Stimulated activated effector memory CD8-positive, alpha-beta T cell treated with anti-CD3 and anti-CD28 coated beads, Interleukin-12 subunit alpha, Interleukin-12 subunit beta, amount 100 ng/mL, for 72 hours (primary cell): Measurements from ENCODE around the gene ITPRIPL1.

Experiments used
- ATAC-seq: fragments of 150-1000 bp; cut with Tn5 transposase; 2 replicates; pipeline ENCODE4 v1.10.0; 2021
- DNase-seq, 2 donors: peaks; one replicate each; pipeline ENCODE4 v3.0.0; 2021 to 2022; ENCODE audit warnings: low spot score in 2 of 2
- H3K27ac Mint-ChIP-seq: one replicate; pipeline ENCODE4 v1.8.0; 2022; ENCODE audit warnings: mild to moderate bottlenecking, mixed read lengths
- H3K36me3 Mint-ChIP-seq: one replicate; pipeline ENCODE4 v1.8.0; 2022; ENCODE audit warnings: mild to moderate bottlenecking, mixed read lengths
- H3K4me1 Mint-ChIP-seq: one replicate; pipeline ENCODE4 v1.8.0; 2022; ENCODE audit warnings: mixed read lengths
- H3K4me3 Mint-ChIP-seq: one replicate; pipeline ENCODE4 v1.8.0; 2022; ENCODE audit warnings: mild to moderate bottlenecking, mixed read lengths
- H3K9me3 Mint-ChIP-seq: one replicate; pipeline ENCODE4 v1.8.0; 2022; ENCODE audit warnings: mixed read lengths

The ITPRIPL1 gene

GRCh38 chr2:96361751-96362150, 36.6 kb downstream of the ITPRIPL1 start:
- Mint-ChIP-seq H3K4me1 (peaks cover 14% of the 10 kb centered on the region), H3K36me3 (peaks cover 88% of the 10 kb centered on the region), H3K27ac (no peak overlapping the region), H3K4me3 (no peak overlapping the region), H3K9me3 (no peaks in the 10 kb centered on the region)
- no peak for DNase-seq
- ATAC-seq: no peak

GRCh38 chr2:96369186-96369585, 44.1 kb downstream of the ITPRIPL1 start:
- H3K36me3 Mint-ChIP-seq: peaks cover 68% of the 10 kb centered on the region
- H3K27ac Mint-ChIP-seq: no peak overlapping the region
- H3K4me3 Mint-ChIP-seq: no peak overlapping the region
- H3K4me1 Mint-ChIP-seq: no peaks in the 10 kb centered on the region
- H3K9me3 Mint-ChIP-seq: no peaks in the 10 kb centered on the region
- no peak for ATAC-seq
- DNase-seq: no peak

GRCh38 chr2:96374211-96374951, 49.3 kb downstream of the ITPRIPL1 start:
- Mint-ChIP-seq H3K36me3 (peaks cover 18% of the 10 kb centered on the region), H3K4me3 (no peak overlapping the region), H3K9me3 (no peaks in the 10 kb centered on the region), H3K27ac (no peak overlapping the region), H3K4me1 (no peaks in the 10 kb centered on the region)
- DNase-seq (no peak), ATAC-seq (no peak)
